ENCODE data around the gene GRIK3.

The GRIK3 gene

GRCh38 chr1:36755303-36756230 is 278.7 kb downstream of the GRIK3 start:
- no peak for TF ChIP-seq ZFX (IDR thresholded peaks at IDR 0.05)
- no peak for TF ChIP-seq CTCF (conservative IDR thresholded peaks at IDR 0.05)
- no peak overlapping the region for H3K27ac ChIP-seq

GRCh38 chr1:36754366-36754765 is 279.9 kb downstream of the GRIK3 start:
- TF ChIP-seq ZFX (IDR thresholded peaks at IDR 0.05) (no peak), CTCF (conservative IDR thresholded peaks at IDR 0.05) (no peak)
- no peak overlapping the region for H3K27ac ChIP-seq

- no peak overlapping the region for H3K27ac ChIP-seq
- TF ChIP-seq CTCF (conservative IDR thresholded peaks at IDR 0.05) (no peak), ZFX (IDR thresholded peaks at IDR 0.05) (no peak)
These were observed 280.9 kb downstream of the GRIK3 start for GRCh38 chr1:36753451-36753850.

- TF ChIP-seq CTCF (conservative IDR thresholded peaks at IDR 0.05), result no peak
- no peak for TF ChIP-seq ZFX (IDR thresholded peaks at IDR 0.05)
- no peak overlapping the region for H3K27ac ChIP-seq
These were observed 281.4 kb downstream of the GRIK3 start for GRCh38 chr1:36752891-36753361.

GRCh38 chr1:36752431-36752830 is 281.9 kb downstream of the GRIK3 start:
- no peak overlapping the region for H3K27ac ChIP-seq
- TF ChIP-seq ZFX (IDR thresholded peaks at IDR 0.05), result no peak
- no peak for TF ChIP-seq CTCF (conservative IDR thresholded peaks at IDR 0.05)

- H3K27ac ChIP-seq, result no peak overlapping the region
- TF ChIP-seq CTCF (conservative IDR thresholded peaks at IDR 0.05), result no peak
- no peak for TF ChIP-seq ZFX (IDR thresholded peaks at IDR 0.05)
These were observed 282.8 kb downstream of the GRIK3 start for GRCh38 chr1:36751525-36751924.

GRCh38 chr1:36748466-36748865 is 285.8 kb downstream of the GRIK3 start:
- no peak overlapping the region for H3K27ac ChIP-seq

More at GRCh38 chr1:36748466-36748865, 285.8 kb downstream of the GRIK3 start:
- TF ChIP-seq CTCF (conservative IDR thresholded peaks at IDR 0.05) (no peak), ZFX (IDR thresholded peaks at IDR 0.05) (no peak)
